ENCODE data around the gene TWNK. TPM values are rescaled to one million over a fixed set of nuclear protein-coding genes. Genes with fewer than 3 reads are reported as not detected.

Gene TWNK
- total RNA-seq, 5 donors from 2014 or later (not counting 1 experiment from before 2014, with no cell fraction given), result 5.3 to 20.2 (median 16.9) TPM

DNA sequence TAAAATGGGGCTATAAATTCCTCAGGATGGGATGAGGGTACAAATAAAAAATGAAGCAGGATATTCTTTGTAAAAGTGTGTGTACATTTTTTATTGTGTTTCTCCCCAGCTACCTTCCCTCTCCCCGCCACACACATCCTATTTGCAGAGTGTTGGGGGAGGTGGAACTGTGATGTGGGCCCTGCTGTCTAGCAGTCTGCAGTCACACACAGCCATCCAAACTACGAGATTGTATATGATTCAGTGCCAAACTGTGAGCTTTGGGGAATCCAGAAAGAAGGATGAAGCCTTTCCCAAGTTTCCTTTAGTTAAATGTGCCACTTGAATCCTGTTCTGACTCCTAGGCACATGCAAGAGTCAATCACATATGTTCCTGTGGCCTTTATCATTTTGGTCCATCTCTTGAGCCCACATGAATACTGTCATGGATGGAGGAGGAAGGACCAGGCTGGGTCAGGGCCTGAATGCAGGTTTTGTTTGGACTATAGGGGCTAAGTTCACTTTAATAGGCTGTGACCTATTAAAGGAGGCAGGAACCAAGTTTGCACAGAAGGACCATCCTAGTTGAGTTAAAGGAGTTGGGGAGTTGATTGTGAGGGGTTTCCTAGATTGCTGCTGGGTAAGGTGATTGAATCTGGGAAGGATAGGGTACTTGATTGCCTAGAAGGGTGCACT lies 19.1 kb upstream of the TWNK start:
- peaks cover 8 to 18% (median 12%) of the 10 kb centered on the region in 3 donors for H3K4me1 Mint-ChIP-seq
- Histone ChIP-seq H3K9me3 (no peaks in the 10 kb centered on the region), H3K4me3 (ENCODE audit: control insufficient read depth in 1 of 2, extremely low read depth in 1 of 2, low read length in 1 of 2) (no peak overlapping the region), H3K27me3 (replicated peaks in 1 of 2; ENCODE audit: control insufficient read depth in 2 of 2, extremely low read depth in 1 of 2, insufficient read depth in 2 of 2, low read length in 1 of 2) (peaks cover 0 to 11% of the 10 kb centered on the region in 2 experiments), H3K36me3 (ENCODE audit: control insufficient read depth in 2 of 2, extremely low read depth in 1 of 2, insufficient read depth in 1 of 2, low read length in 1 of 2) (peaks cover 0 to 6% of the 10 kb centered on the region in 2 donors), H3K27ac (ENCODE audit: low read length) (no peak overlapping the region), H3K4me1 (ENCODE audit: control insufficient read depth in 1 of 2, extremely low read depth in 1 of 2, insufficient read depth in 2 of 2, low read length in 2 of 2) (peaks cover 3 to 14% of the 10 kb centered on the region in 2 experiments)
- DNase-seq (no peak), ATAC-seq (replicated peaks in 1 of 4) (no peak)
- ChIA-PET POLR2A (no interaction called here), CTCF (interaction anchor here in 1 of 2 donors (0.6 to 0.9 kb wide), 3 partner anchors 11 to 1965 kb away, joined by 3 read pairs; no protein-coding TSS in a partner anchor)
- peaks cover 0 to 4% of the 10 kb centered on the region in 2 donors for H3K27me3 Mint-ChIP-seq
- peak overlapping the region; percentile 57 to 74 (median 58) for H3K4me3 Mint-ChIP-seq
- H3K36me3 Mint-ChIP-seq, result no peaks in the 10 kb centered on the region
- H3K9me3 Mint-ChIP-seq, result no peaks in the 10 kb centered on the region
- no CpG with 5 or more reads among the region's 2 CpGs for WGBS (ENCODE audit: insufficient coverage)
- no peak overlapping the region for H3K27ac Mint-ChIP-seq

- peaks cover 3 to 14% of the 10 kb centered on the region in 2 experiments for H3K4me1 ChIP-seq (ENCODE audit: control insufficient read depth in 1 of 2, extremely low read depth in 1 of 2, insufficient read depth in 2 of 2, low read length in 2 of 2)
- Mint-ChIP-seq H3K27me3 (peaks cover 0 to 4% of the 10 kb centered on the region in 2 donors), H3K4me1 (peaks cover 8 to 18% (median 12%) of the 10 kb centered on the region in 3 donors), H3K27ac (no peak overlapping the region), H3K4me3 (peak overlapping the region; percentile 57 to 58 (median 57)), H3K9me3 (no peaks in the 10 kb centered on the region), H3K36me3 (no peaks in the 10 kb centered on the region)
- WGBS (ENCODE audit: insufficient coverage), result 25% methylated on average over 2 of the region's 9 CpGs
- ATAC-seq (replicated peaks in 1 of 4) (no peak), DNase-seq (no peak)
- H3K9me3 ChIP-seq, result no peaks in the 10 kb centered on the region
- no peak overlapping the region for H3K27ac ChIP-seq (ENCODE audit: low read length)
- H3K27me3 ChIP-seq (replicated peaks in 1 of 2; ENCODE audit: control insufficient read depth in 2 of 2, extremely low read depth in 1 of 2, insufficient read depth in 2 of 2, low read length in 1 of 2), result peaks cover 0 to 11% of the 10 kb centered on the region in 2 experiments
- CTCF ChIA-PET, result interaction anchor here in 1 of 2 donors (0.6 to 0.9 kb wide), 3 partner anchors 11 to 1965 kb away, joined by 3 read pairs; no protein-coding TSS in a partner anchor
- peaks cover 0 to 6% of the 10 kb centered on the region in 2 donors for H3K36me3 ChIP-seq (ENCODE audit: control insufficient read depth in 2 of 2, extremely low read depth in 1 of 2, insufficient read depth in 1 of 2, low read length in 1 of 2)
- POLR2A ChIA-PET, result no interaction called here
- H3K4me3 ChIP-seq (ENCODE audit: control insufficient read depth in 1 of 2, extremely low read depth in 1 of 2, low read length in 1 of 2), result peak overlapping the region; percentile 39 to 42
Measured at GRCh38 chr10:100968863-100969186, 18.5 kb upstream of the TWNK start.

DNA sequence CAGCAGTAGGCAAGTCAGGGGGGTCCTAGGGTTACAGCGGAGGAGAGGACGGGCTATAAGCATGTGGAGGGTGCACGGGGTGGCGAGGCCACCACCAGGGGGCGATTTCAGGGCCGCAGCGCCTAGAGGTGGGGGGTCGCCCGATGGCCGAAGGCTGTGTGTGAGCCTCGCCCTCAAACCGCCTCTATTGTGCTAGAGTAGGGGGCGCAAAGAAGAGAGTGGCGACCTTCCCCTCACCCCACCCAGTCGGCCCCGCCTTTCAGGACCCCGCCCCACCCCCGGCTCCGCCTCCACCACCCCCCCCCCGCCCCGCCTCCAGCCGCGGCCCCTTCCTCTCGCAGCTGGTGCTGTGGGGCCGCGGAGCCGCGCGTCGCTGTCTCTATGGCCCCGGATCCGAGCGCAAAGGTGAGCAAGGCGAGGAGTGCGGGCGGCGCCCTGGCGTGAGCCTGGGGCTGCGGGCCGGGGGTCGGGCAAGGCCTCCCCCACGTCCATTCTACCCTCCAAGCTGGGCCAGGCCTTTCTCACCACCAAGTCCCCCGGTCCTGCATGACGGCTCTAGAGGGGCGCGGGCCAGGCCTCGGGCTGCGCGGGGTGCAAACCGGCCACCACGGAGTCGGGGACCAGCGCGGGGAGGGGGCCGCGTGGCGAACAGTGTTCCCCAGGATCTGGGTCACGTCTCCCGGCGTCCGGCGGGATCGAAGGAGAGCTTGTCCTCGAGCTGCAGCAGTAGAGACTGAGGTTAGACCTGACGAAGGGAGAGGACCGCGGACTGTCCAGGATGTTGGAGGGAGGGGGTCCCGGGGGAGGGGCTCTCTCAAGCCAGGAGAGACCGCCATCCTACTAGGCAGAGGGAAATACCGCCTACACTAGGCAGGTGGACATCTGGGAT lies 17.9 kb upstream of the TWNK start, which contains the start of gene SEMA4G:
TSS of gene SEMA4G (plus strand) at position 318 of the 889 bp plus-strand sequence. CDS start 3,409 bp downstream, outside the sequence.
- Mint-ChIP-seq H3K27me3 (peaks cover 0 to 4% of the 10 kb centered on the region in 2 donors), H3K4me1 (peaks cover 8 to 18% (median 12%) of the 10 kb centered on the region in 3 donors), H3K9me3 (no peaks in the 10 kb centered on the region), H3K4me3 (peak within 1 kb of the TSS; percentile 57 to 74 (median 58)), H3K36me3 (no peaks in the 10 kb centered on the region), H3K27ac (no peak within 1 kb of the TSS)
- Histone ChIP-seq H3K27me3 (replicated peaks in 1 of 2; ENCODE audit: control insufficient read depth in 2 of 2, extremely low read depth in 1 of 2, insufficient read depth in 2 of 2, low read length in 1 of 2) (peaks cover 0 to 11% of the 10 kb centered on the region in 2 experiments), H3K36me3 (ENCODE audit: control insufficient read depth in 2 of 2, extremely low read depth in 1 of 2, insufficient read depth in 1 of 2, low read length in 1 of 2) (peaks cover 0 to 6% of the 10 kb centered on the region in 2 donors), H3K27ac (ENCODE audit: low read length) (no peak within 1 kb of the TSS), H3K9me3 (no peaks in the 10 kb centered on the region), H3K4me3 (ENCODE audit: control insufficient read depth in 1 of 2, extremely low read depth in 1 of 2, low read length in 1 of 2) (peak within 1 kb of the TSS; percentile 39 to 67), H3K4me1 (ENCODE audit: control insufficient read depth in 1 of 2, extremely low read depth in 1 of 2, insufficient read depth in 2 of 2, low read length in 2 of 2) (peaks cover 3 to 14% of the 10 kb centered on the region in 2 experiments)
- DNase-seq (peak in 31 of 35 experiments; percentile 7 to 64 (median 32)), ATAC-seq (replicated peaks in 1 of 4) (peak; percentile 73 to 81 (median 79))
- POLR2A ChIA-PET, result no interaction called here
- CTCF ChIA-PET, result interaction anchor here in 1 of 2 donors (0.9 kb wide), 1 partner anchor 12 kb away, joined by 3 read pairs; no protein-coding TSS in a partner anchor
- 6% methylated on average over 48 of the region's 70 CpGs for WGBS (ENCODE audit: insufficient coverage)

GRCh38 chr10:100970076-100970913 lies 17.0 kb upstream of the TWNK start:
- peak overlapping the region; percentile 39 to 67 for H3K4me3 ChIP-seq (ENCODE audit: control insufficient read depth in 1 of 2, extremely low read depth in 1 of 2, low read length in 1 of 2)
- H3K27ac Mint-ChIP-seq, result peak overlapping the region in 1 of 2 donors; percentile 39
- ATAC-seq (replicated peaks in 1 of 4) (peak in 1 of 4 experiments; percentile 68), DNase-seq (peak in 26 of 35 experiments; percentile 14 to 61 (median 26))
- ChIA-PET CTCF (no interaction called here), POLR2A (no interaction called here)
- H3K36me3 ChIP-seq (ENCODE audit: control insufficient read depth in 2 of 2, extremely low read depth in 1 of 2, insufficient read depth in 1 of 2, low read length in 1 of 2), result peaks cover 0 to 6% of the 10 kb centered on the region in 2 donors
- H3K9me3 Mint-ChIP-seq, result no peaks in the 10 kb centered on the region
- H3K9me3 ChIP-seq, result no peaks in the 10 kb centered on the region
- H3K27me3 Mint-ChIP-seq, result peaks cover 0 to 4% of the 10 kb centered on the region in 2 donors
- WGBS (ENCODE audit: insufficient coverage), result 100% methylated on average over 2 of the region's 13 CpGs
- peaks cover 3 to 14% of the 10 kb centered on the region in 2 experiments for H3K4me1 ChIP-seq (ENCODE audit: control insufficient read depth in 1 of 2, extremely low read depth in 1 of 2, insufficient read depth in 2 of 2, low read length in 2 of 2)
- peak overlapping the region; percentile 46 to 70 (median 58) for H3K4me3 Mint-ChIP-seq
- H3K27me3 ChIP-seq (replicated peaks in 1 of 2; ENCODE audit: control insufficient read depth in 2 of 2, extremely low read depth in 1 of 2, insufficient read depth in 2 of 2, low read length in 1 of 2), result peaks cover 0 to 11% of the 10 kb centered on the region in 2 experiments
- H3K27ac ChIP-seq (ENCODE audit: low read length), result no peak overlapping the region
- H3K4me1 Mint-ChIP-seq, result peaks cover 8 to 18% (median 12%) of the 10 kb centered on the region in 3 donors
- H3K36me3 Mint-ChIP-seq, result no peaks in the 10 kb centered on the region

- ChIA-PET CTCF (no interaction called here), POLR2A (no interaction called here)
- no peak overlapping the region for H3K27ac ChIP-seq (ENCODE audit: low read length)
- ATAC-seq (replicated peaks in 1 of 4) (no peak), DNase-seq (no peak)
- peaks cover 4% of the 10 kb centered on the region for H3K36me3 Mint-ChIP-seq
- peak overlapping the region; percentile 46 to 70 (median 58) for H3K4me3 Mint-ChIP-seq
- no peak overlapping the region for H3K27ac Mint-ChIP-seq
- 73% methylated on average over 2 of the region's 4 CpGs for WGBS (ENCODE audit: insufficient coverage)
- H3K36me3 ChIP-seq (ENCODE audit: control insufficient read depth in 2 of 2, extremely low read depth in 1 of 2, insufficient read depth in 1 of 2, low read length in 1 of 2), result no peaks in the 10 kb centered on the region
- H3K9me3 ChIP-seq, result no peaks in the 10 kb centered on the region
- H3K9me3 Mint-ChIP-seq, result no peaks in the 10 kb centered on the region
- H3K4me1 Mint-ChIP-seq, result peaks cover 8 to 18% (median 12%) of the 10 kb centered on the region in 3 donors
- H3K4me3 ChIP-seq (ENCODE audit: control insufficient read depth in 1 of 2, extremely low read depth in 1 of 2, low read length in 1 of 2), result no peak overlapping the region
- H3K27me3 Mint-ChIP-seq, result peaks cover 0 to 4% of the 10 kb centered on the region in 2 donors
- peaks cover 3 to 14% of the 10 kb centered on the region in 2 experiments for H3K4me1 ChIP-seq (ENCODE audit: control insufficient read depth in 1 of 2, extremely low read depth in 1 of 2, insufficient read depth in 2 of 2, low read length in 2 of 2)
- peaks cover 0 to 11% of the 10 kb centered on the region in 2 experiments for H3K27me3 ChIP-seq (replicated peaks in 1 of 2; ENCODE audit: control insufficient read depth in 2 of 2, extremely low read depth in 1 of 2, insufficient read depth in 2 of 2, low read length in 1 of 2)
Measured at GRCh38 chr10:100970914-100971811, 16.2 kb upstream of the TWNK start.
